Stimulated activated effector memory CD8-positive, alpha-beta T cell treated with anti-CD3 and anti-CD28 coated beads, Interleukin-12 subunit alpha, Interleukin-12 subunit beta, amount 100 ng/mL, for 72 hours (primary cell): Measurements from ENCODE around the gene REXO1.
"Not testable (repeated sequence)": the region's sequence is repeated elsewhere in the genome, so short reads cannot be mapped to it uniquely, and the experiment has no call there.

ENCODE experiments used
- ATAC-seq: fragments of 150-1000 bp; cut with Tn5 transposase; 2 replicates; pipeline ENCODE4 v1.10.0; 2021
- DNase-seq, 2 donors: peaks; one replicate each; pipeline ENCODE4 v3.0.0; 2021 to 2022; ENCODE audit warnings: low spot score in 2 of 2
- H3K27ac Mint-ChIP-seq: one replicate; pipeline ENCODE4 v1.8.0; 2022; ENCODE audit warnings: mild to moderate bottlenecking, mixed read lengths
- H3K36me3 Mint-ChIP-seq: one replicate; pipeline ENCODE4 v1.8.0; 2022; ENCODE audit warnings: mild to moderate bottlenecking, mixed read lengths
- H3K4me1 Mint-ChIP-seq: one replicate; pipeline ENCODE4 v1.8.0; 2022; ENCODE audit warnings: mixed read lengths
- H3K4me3 Mint-ChIP-seq: one replicate; pipeline ENCODE4 v1.8.0; 2022; ENCODE audit warnings: mild to moderate bottlenecking, mixed read lengths
- H3K9me3 Mint-ChIP-seq: one replicate; pipeline ENCODE4 v1.8.0; 2022; ENCODE audit warnings: mixed read lengths

REXO1 gene

DNA sequence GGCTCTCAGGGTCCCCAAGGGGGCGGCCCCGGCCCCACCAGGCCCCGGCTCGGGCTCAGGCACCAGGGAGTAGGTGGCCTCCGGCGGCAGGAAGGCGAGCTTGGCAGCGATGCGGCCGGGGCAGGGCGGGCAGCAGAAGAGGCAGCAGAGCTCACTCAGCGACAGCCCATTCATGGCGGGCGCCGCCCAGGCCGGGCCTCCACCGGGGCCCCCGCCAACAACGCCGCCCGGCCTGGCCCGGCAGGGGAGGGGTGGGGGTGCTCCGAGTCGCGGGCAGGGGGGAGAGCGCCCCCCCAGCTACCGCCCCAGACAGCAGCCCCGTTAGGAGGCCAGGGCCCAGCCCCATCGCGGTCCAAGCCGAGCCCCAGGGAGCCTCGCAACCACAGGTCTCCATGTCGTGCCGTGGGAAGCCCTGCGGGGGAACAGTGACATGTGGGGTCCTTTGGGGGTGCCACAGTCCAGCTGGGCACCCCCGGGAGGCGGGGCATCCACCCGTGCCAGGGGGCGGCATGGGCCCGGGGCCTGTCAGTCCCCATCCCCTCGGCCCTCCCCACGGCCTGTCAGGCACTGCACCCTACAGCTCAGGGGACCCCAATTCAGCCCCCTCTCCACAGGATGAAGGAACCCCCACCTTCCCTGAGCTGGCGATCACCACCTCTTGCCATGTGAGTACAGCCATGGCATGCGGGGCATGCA, 33.3 kb upstream of the REXO1 start:
- peak overlapping the region; percentile 99 for H3K4me3 Mint-ChIP-seq
- peaks cover 26% of the 10 kb centered on the region for H3K36me3 Mint-ChIP-seq
- ATAC-seq, DNase-seq, H3K9me3 Mint-ChIP-seq: not testable (repeated sequence)
- peak overlapping the region; percentile 96 for H3K27ac Mint-ChIP-seq
- peaks cover 35% of the 10 kb centered on the region for H3K4me1 Mint-ChIP-seq

DNA sequence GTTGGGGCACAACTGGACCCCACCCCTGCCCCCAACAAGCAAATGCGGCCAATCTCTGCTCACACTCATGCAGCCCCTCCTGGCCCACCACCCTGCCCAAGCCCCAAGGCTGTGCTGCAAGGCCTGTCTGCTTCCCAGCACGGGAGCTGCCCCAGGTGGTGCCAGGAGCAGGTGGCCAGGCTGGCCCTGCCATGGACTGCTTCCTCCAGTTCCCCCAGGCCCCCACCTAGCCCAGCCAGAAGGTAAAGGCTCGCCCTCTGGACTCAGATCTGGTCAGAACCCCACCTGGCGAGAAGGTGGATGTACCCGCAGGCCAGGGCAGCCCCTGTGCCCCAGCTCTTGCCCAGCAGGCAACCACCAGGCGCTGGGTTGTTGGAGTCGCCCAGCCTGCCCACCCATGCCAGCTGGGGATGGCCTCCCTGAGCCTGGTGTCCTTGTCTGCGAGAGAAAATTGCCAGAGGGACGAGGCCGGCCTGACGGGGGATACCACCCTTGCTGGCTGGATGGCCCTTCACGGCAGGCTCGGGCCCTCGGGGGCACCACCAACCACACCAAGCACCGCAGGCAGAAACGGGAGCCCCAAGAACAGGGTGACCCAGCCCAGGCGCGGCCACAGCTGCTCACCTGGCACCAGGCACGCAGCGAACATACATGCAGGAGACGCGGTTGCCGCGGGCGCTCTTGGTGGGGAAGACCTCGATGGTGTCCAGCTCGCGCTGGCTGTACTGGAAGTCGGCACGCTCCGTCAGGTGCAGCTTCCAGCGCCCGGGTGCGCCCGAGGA, 32.5 kb upstream of the REXO1 start:
- ATAC-seq (no peak), DNase-seq (no peak)
- peak overlapping the region; percentile 60 for H3K27ac Mint-ChIP-seq
- peak overlapping the region; percentile 99 for H3K4me3 Mint-ChIP-seq
- peaks cover 33% of the 10 kb centered on the region for H3K36me3 Mint-ChIP-seq
- no peaks in the 10 kb centered on the region for H3K9me3 Mint-ChIP-seq
- peaks cover 35% of the 10 kb centered on the region for H3K4me1 Mint-ChIP-seq

DNA sequence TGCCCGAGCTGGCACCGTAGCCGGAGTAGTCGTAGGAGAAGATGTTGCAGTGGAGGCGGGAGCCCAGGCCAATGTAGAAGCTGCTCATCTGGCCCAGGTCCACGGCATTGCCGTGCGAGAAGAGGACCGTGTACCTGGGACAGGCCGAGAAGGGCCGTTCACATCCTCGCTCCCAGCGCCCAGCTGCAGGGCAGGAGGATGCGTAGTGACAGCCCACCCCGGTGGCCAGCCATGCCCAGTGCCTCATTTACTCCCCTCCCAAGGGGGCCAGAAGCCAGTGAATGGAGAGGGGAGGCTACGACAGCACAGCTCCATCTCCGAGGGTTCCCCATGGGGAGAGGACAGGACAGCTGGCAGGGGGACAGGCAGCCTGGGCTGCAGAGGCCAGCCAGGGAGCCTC, 31.7 kb upstream of the REXO1 start:
- ATAC-seq, H3K9me3 Mint-ChIP-seq, DNase-seq: not testable (repeated sequence)
- peak overlapping the region; percentile 99 for H3K4me3 Mint-ChIP-seq
- peak overlapping the region; percentile 60 for H3K27ac Mint-ChIP-seq
- peaks cover 42% of the 10 kb centered on the region for H3K36me3 Mint-ChIP-seq
- peaks cover 35% of the 10 kb centered on the region for H3K4me1 Mint-ChIP-seq

DNA sequence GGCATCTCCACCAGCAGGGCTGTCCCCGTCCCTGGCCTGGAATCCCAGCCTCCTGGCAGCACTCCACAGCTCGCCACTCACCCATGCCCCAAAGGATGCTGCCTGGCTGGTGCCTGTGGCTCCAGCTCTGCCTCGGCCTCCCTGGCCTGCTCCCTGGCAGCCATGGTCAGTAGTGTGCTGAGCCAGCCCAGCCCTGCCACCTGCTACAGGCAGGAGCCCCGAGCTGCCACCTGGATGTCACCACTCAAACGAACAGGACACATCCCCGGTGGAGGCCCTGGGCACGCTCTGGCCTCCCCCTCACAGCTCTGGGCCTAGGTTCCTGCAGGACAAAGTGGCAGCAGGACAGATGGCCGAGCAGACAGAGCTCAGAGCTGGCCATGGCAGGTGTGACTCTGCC, 30.3 kb upstream of the REXO1 start:
- H3K4me3 Mint-ChIP-seq, H3K9me3 Mint-ChIP-seq, DNase-seq, ATAC-seq: not testable (repeated sequence)
- Mint-ChIP-seq H3K36me3 (peaks cover 42% of the 10 kb centered on the region), H3K27ac (peak overlapping the region; percentile 54), H3K4me1 (peaks cover 37% of the 10 kb centered on the region)

DNA sequence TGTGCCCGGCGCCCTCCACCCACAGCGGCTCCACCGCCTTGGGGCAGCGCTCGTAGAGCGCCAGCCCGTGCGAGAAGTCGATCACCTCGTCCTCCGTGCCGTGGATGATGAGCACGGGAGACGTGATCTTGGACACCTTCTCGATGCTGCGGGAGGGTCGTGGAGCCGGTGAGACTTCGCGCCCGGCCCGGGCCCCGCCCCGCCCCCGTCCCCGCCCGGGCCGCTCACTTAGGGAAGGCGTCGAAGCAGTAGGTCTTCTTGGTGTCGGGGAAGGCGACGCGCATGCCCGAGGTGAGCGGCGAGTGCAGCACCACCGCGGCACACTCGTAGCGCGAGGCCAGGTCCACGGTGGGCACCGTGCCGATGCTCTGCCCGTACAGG, 29.0 kb upstream of the REXO1 start:
- not testable (repeated sequence) for ATAC-seq, DNase-seq
- H3K36me3 Mint-ChIP-seq, result peaks cover 54% of the 10 kb centered on the region

DNA sequence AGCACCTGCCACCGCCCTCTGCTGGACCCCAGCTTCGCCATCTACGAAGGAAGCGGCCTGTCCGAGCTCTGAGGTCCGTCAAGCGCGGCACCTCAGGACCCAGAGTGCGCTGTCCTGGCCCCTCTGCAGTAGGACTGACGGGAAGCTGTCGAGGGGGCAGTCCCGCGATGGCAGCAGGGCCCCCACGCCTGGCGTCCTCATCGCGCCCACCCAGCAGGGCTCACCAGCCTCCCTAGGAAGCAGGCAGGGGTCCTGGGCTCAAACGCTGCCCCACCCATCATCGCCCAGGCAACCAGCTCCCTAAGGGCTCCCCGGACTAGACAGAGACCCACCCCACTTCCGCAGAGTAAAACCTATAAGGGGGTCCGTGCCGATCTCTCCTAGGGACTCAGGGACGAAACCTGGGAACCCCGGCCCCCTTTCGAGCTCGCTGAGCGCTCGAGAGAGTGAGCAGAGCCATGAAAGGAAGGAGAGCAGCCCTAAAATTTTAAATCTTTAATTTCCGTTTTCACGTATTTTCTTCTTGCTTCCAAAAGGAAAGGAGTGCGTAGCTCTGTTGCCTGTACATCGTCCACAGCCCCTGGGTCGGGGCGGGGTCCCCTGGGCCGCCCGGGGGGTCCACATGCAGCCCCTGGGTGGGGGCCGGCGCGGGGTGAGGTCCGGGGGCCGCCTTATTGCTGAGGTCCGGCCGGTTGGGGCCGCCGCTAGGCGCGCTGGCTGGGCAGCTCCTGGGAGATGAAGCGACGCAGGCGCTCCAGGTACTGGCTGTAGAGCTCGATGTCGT, 28.4 kb upstream of the REXO1 start:
- Mint-ChIP-seq H3K4me1 (peaks cover 28% of the 10 kb centered on the region), H3K36me3 (peaks cover 56% of the 10 kb centered on the region), H3K27ac (peak overlapping the region; percentile 94), H3K4me3 (peak overlapping the region; percentile 95)
- not testable (repeated sequence) for H3K9me3 Mint-ChIP-seq, DNase-seq
- ATAC-seq, result peak; percentile 9

More for the DNA sequence above, 29.0 kb upstream of the REXO1 start:
- not testable (repeated sequence) for H3K27ac Mint-ChIP-seq, H3K9me3 Mint-ChIP-seq, H3K4me3 Mint-ChIP-seq
- peaks cover 32% of the 10 kb centered on the region for H3K4me1 Mint-ChIP-seq

DNA sequence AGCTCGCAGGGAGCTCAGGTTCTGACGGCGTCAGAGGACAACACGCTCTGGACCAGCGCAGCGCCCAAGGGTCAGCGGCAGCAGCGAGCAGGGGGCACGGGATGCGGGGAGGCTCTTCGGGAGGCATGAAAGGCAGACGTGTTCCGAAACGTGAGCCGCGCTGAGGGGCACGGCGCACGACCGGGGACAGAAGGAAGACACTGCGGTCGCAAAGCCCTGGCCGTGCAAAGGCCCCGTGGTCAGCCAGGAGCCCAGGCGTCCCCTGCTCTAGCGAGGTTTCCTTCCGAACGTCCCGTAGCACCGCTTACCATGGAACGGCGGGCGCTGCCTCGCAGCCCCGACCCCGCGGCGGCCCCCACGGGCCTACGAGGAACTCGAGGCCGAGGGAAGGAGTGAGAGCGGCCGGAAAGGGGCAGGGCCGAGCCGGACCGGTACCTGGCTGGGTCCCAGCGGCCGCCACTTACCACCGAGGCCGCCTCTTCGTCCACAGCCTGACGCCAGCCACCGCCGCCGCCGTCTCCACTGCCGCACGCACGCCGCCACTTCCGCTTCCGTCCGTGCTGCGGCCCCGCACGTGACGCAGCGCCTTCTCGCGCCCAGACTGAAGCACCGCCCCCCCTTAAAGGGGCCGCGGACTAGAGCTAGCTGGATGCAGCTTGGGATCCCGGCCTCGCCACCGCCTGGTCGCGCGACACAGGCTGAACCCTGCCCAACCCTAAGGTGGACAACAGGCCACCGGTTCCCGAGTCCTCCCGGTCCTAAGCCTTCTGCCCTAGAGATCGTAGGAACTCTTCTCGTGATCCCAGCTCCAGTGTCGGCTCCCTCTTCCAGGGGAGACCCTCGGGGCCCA, 27.6 kb upstream of the REXO1 start:
- peak overlapping the region; percentile 94 for H3K27ac Mint-ChIP-seq
- peaks cover 59% of the 10 kb centered on the region for H3K36me3 Mint-ChIP-seq
- H3K4me3 Mint-ChIP-seq, result peak overlapping the region; percentile 95
- ATAC-seq (peak; percentile 96), DNase-seq (peak; percentile 82 to 92)
- H3K9me3 Mint-ChIP-seq, result no peaks in the 10 kb centered on the region
- H3K4me1 Mint-ChIP-seq, result peaks cover 28% of the 10 kb centered on the region

DNA sequence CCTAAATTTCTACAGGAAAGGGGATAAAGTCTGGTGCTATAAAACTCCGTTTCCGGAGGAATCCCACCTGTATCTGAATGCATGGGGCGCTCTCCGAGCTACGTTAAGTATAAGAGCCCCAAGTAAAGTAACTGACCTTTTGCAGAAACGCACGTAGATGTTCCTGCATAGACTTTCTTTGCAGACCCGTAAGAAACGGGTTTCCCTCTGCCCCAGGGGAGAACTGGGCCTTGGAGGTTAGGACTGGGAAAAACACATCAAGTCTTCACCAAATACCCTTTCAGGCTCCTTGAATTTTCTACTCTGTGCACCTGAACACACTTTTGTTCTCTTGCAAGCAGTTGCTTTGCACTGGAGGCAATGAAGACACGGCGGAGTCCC, 27.0 kb upstream of the REXO1 start:
- not testable (repeated sequence) for H3K9me3 Mint-ChIP-seq, DNase-seq, ATAC-seq
- peaks cover 33% of the 10 kb centered on the region for H3K4me1 Mint-ChIP-seq
- H3K4me3 Mint-ChIP-seq, result peak overlapping the region; percentile 95
- peak overlapping the region; percentile 94 for H3K27ac Mint-ChIP-seq
- H3K36me3 Mint-ChIP-seq, result peaks cover 65% of the 10 kb centered on the region

DNA sequence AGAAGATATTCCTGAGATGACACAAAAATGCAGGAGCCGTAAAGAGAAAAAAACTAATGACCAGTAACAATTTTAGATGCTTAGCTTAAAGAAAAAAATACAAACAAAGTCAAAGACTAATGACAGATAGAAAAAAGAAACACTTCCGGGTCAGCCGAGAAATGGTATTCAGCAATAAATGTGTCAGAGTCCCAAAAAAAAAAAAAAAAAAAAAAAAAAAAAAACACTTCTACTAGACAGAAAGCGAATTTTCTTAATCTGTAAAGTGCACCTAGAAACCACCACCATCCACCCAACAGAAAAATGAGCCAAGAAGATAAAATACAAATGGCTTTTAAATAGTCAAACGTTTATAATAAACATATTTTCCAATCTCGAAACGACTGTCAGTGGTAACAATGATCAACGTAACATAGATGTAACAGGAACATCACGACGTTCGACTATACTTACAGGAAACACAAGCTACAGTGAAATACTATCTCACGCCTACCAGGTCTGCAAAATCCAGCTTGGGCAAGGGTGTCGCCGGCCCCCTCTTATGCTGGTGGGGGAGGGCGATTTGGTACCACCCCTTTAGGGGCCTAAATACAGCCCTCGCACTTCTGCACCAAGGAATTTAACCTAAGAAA, 26.4 kb upstream of the REXO1 start:
- DNase-seq (no peak), ATAC-seq (peak; percentile 35)
- peak overlapping the region; percentile 95 for H3K4me3 Mint-ChIP-seq
- peaks cover 71% of the 10 kb centered on the region for H3K36me3 Mint-ChIP-seq
- H3K9me3 Mint-ChIP-seq, result no peaks in the 10 kb centered on the region
- H3K27ac Mint-ChIP-seq, result peak overlapping the region; percentile 94
- H3K4me1 Mint-ChIP-seq, result peaks cover 34% of the 10 kb centered on the region

DNA sequence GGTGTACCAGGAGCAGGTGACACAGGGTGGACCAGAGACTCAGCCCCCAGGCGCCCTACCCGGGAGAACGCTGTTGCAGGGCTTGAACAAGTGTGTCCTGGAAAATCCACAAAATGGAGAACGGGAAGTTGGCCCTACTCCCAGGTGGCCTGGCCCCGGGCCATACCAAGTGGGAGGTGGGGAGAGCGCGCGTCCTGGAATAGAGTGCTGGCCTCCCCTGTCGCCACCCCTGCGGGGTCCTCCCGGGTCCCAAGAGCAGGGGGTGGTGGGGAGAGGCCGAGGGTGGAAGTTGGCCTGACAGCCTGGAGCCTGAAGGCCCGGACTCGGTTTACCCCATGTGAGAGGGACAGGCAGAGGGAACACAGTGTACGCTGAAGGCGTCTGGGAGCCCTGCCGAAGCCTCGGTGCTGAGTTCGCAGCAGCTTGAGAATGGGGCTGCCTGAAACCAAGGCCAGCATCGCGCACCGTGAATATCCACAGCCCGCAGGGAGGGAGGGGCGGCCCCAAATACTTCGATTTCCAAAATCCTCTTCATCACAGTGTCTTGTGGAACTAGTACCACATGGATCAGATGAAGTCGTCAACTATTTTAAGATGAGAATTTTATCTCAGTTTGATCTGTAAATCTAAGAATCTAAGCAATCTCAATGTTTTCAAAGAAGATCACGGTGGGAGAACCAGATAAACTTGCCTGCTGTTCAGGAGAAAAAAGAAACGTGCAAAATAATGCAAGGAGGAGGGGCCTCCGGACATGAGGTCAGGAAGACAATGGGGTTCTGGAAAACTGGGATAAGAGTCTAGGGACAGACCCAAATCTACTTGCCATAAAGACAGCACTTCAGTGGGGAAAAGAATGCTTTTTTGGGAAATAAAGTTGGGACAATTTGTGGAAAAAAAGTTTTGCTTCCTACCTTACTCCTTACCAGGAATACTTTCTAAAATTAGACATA, 25.5 kb upstream of the REXO1 start:
- DNase-seq (no peak), ATAC-seq (no peak)
- Mint-ChIP-seq H3K9me3 (no peaks in the 10 kb centered on the region), H3K4me3 (peak overlapping the region; percentile 95), H3K27ac (peak overlapping the region; percentile 94), H3K4me1 (peaks cover 34% of the 10 kb centered on the region), H3K36me3 (peaks cover 75% of the 10 kb centered on the region)

DNA sequence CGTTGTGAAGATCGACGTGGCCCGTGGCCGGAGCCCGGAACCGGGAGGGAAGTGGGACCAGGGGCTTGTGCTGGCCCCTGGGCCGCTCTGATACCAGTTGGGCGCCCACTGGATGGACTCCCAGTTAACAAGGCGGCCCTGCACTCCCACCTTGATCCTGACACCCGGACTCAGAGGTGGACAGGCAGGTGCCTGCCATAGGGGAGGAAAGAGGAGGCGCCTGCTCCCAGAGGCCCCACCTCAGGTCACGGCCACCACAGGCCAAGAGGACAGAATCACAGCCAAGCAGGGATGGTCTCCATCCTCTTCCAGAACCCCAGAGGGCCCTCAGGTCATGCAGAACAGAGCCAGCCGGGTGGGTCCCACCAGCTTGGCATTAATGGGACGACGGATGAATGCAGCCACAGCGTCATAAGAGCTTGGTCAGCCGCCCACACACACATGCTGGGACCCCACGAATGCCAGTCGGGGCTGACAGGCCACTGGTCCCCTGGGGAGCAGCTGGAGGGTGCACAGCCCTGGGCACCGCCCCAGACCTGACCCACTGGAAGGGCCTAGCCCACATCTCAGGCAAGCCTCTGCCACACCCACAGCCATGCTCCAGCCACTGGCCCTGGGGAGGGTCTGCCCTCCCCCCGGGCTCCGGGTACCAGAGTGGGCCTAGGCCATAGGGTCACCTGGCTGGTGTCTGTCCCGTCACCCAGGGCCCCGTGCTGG, 24.7 kb upstream of the REXO1 start:
- Mint-ChIP-seq H3K27ac (peak overlapping the region; percentile 10), H3K4me1 (peaks cover 32% of the 10 kb centered on the region), H3K36me3 (peaks cover 68% of the 10 kb centered on the region), H3K9me3 (no peaks in the 10 kb centered on the region), H3K4me3 (peak overlapping the region; percentile 95)
- no peak for DNase-seq
- ATAC-seq, result no peak

DNA sequence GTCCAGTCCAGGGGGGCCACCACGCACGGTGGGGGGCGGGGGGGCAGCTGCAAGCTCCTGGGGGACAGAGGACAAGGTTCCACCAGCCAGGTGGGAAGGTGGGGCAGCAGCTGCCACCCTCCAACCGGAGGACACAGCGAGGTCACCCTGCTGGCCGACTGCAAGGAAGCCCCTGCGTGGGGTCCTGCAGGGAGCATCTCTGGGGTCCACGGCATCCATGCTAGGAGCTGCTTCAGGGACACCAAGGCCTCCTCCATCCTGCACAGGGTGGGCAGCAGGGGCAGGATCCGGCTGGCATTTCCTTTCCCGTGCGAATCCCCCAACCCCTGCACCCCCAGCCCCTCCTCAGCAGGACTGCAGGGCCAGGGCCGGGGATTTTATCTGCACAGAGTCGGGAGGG, 23.3 kb upstream of the REXO1 start:
- H3K4me1 Mint-ChIP-seq, result peaks cover 33% of the 10 kb centered on the region
- H3K27ac Mint-ChIP-seq, result no peak overlapping the region
- DNase-seq, result no peak
- ATAC-seq, result no peak
- H3K9me3 Mint-ChIP-seq, result no peaks in the 10 kb centered on the region
- H3K4me3 Mint-ChIP-seq, result no peak overlapping the region
- H3K36me3 Mint-ChIP-seq, result peaks cover 68% of the 10 kb centered on the region

DNA sequence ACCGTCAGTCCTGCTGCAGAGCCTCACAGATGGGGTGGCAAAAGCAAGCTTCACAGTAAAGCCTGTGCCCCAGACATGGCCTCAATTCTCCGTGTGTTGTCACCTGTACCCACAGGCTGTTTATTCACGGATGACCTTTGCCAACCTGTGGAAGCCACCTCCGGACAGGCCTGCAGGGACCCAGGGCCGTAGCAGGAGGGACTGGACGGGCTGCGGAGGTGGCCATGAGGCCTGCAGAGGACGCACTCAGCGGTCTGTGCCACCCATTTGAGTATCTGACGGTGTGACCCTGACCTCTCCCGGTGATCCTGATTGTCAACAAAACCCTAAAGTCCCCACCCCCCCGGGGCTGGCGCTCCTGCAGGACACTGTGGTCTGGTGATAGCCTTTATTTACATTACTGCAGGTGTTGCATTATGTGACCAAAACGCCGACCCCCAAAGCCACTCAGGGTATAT, 22.9 kb upstream of the REXO1 start:
- Mint-ChIP-seq H3K27ac (peak overlapping the region; percentile 63), H3K36me3 (peaks cover 63% of the 10 kb centered on the region), H3K4me1 (peaks cover 33% of the 10 kb centered on the region), H3K9me3 (no peaks in the 10 kb centered on the region), H3K4me3 (no peak overlapping the region)
- ATAC-seq, result no peak
- no peak for DNase-seq
